NOMO-1 (cell line): Measurements from ENCODE around the gene NACA.
"Not testable (repeated sequence)": the region's sequence is repeated elsewhere in the genome, so short reads cannot be mapped to it uniquely, and the experiment has no call there.

ENCODE experiments used
- DNase-seq, 2 experiments: peaks; one replicate each; lab custom pipeline; 2025; ENCODE audit not compliant: unreplicated experiment in 2 of 2; lab: John Stamatoyannopoulos, UW

Gene NACA

DNA sequence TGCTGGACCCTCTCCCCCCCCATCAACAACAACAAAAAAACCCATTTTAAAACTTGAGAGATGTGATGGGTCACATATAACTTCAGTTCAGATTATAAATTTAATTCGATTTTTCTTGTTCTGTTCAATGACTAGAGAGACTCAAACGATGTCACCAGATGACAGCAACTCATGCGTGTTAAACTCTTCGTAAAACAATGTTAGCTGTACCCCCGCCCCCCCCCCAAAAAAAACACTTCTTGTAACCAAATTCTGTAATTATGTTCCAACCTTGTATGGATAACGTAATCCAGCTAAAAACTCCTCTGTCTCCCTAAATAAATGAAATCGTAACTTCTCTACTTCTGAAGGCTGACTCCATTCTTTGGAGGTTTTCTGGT, 614 bp upstream of the NACA start:
- no peak for DNase-seq

DNA sequence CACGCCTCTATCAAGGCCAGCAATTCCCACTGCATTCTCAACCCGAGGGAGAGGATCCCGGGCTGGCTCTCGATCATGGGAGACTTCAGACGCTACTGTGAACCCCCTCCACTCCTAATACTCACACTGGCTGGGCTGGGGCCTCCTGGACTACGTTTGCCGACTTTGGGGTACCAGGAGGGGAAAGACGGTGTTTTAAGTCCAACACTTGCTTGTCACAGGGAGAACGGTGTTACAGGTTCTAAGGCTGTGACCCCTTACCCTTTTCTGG, 463 bp downstream of the NACA start:
- DNase-seq, result no peak

DNA sequence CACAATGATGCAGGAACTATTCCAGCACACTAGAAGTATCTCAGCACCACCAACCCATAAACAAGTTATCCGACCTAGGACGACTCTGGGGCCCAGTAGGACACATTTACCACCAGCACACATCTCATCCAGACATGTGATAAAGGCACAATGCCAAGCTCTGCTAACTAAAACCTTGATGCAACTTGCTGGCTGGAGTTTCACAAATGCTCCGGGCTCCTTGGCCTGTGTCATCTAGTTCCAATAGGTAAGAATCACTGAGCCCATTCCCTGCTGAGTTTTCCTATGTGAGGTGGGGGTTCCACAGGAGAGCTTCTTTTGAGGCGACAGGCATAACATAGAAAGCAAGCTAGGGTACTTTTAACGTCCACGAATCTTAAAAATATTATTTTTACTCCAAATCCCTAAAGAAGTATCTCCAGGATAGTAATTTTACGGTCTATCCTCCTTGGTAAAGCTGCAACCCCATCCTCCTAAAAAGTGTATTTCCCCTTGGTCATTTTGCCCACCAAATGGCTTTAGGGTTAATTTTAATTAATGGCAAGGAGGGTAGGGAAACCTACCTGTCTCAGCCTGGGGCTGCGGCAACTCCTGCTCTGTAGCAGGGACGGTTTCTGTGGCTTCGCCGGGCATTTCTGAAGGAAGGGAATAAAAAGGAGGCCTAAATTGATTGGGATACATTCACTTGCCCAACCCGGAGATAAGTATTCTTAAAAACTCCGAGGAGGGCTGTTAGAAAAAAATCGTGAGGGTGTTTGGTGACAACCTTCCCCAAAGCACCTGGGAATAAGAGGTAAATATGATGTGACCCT, 1.0 kb downstream of the NACA start:
- no peak for DNase-seq

DNA sequence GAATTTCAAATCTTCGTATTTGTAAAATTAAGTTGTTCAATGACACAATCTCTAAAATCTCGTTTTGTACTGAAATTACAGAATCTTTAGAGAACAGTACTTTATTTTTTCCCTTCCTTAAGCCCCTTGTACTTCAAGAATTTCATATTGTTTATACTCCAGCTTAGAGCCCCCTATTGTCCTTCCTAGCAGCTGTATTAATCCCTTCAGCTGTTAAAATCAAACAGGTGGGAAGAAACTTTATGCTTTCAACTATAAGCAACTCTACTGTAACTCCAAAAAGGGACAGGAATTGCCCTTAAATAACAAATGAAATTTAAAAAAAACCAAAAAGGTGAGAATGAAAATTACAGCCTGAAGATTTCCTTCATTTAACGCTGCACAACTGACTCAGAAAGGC, 1.7 kb downstream of the NACA start:
- no peak for DNase-seq

DNA sequence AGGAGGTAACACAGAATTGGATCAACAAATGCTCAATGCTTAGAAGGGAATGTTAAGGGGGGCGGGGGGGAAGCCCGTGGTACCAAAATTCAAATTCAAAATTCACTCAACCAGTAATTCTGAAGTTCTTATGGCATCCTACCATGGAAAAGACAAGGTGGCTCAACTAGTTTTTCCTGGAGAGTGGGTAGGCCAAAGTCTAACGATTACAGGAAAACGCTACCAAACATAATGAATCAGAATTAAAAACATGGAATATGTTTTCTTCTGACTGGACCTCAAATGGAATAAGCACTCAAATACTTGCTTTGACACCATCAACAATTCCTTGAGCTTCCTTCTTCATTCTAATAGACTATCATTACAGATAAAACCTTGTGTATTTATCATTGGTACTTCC, 2.3 kb downstream of the NACA start:
- peak in 1 of 2 experiments; percentile 19 for DNase-seq

DNA sequence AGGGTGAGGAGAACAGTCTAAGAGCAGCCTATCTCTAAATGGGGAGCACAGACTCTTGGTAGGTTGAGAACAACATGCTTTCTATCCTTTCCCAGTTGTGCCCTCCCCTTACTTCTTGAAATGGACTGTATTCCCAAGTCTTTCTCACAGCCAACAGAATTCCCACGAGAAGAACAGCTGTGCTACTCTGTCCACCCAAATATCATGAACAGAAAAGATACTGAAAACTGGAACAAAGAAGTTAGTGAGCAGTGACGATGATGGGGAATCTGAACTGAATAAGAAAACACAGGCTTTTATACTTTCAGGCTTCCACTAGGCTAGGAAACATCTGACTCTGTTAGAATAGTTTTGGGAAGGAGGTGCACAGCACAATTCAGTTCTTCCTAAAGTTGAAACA, 3.4 kb downstream of the NACA start:
- DNase-seq, result no peak

DNA sequence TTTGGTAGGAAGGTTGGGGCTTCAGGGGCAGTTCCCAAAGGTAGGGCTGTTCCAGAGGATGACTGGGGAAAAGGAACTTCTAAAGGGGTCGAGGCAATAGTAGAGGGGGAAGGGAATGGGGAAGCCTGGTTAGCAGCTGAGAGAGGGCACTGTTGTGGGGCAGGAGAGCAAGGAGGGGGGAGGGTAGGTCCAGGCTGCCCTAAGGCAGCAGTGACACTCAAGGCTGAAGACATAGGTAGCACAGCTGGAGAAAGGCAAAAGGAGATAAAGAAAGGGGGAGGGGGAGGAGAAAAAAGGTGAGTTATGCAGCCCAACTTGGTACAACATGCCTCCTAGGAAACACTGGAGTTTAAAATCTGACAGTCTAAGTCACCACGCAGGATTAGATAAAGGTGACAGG, 3.9 kb downstream of the NACA start:
- peak in 1 of 2 experiments; percentile 46 for DNase-seq

DNA sequence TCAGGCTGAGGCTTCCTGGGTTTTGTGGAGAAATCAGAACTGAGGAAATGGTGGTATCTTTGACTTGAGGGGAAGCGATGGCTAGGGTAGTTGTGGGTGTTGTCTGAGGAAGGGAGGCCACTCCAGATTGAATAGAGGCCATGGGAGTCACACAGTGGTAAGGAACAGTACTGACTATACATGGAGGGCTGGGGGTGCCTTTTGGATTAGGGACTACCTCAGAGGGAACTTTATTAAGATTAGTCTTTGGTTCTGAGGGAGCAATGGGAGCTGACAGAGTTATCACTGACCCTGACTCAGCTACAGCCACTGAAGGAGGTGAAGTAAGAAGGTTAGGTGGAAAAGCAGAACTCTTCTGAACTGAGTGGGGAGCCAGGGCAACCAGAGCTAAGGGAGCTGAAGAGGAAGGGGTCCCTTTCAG, 4.4 kb downstream of the NACA start:
- DNase-seq, result peak; percentile 46 to 65

DNA sequence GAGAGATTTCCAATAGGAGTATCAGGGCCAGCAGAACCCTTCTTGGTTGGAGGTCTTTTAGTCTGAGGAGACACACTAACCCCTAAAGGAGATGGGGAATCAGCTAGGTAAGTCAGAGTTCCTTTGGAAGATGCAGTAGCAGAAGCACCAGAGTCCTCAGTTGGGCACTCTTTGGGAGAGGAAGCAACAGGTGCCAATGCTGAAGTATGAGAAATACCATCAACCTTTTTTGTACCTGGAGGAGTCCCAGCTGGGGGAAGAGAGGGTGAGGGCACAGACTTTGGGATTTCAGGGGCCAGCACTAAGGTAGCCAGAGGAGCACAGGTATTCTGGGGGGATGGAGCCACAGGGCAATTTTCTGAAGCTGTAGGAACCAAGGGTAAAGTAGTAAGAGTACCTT, 6.0 kb downstream of the NACA start:
- DNase-seq, result no peak

DNA sequence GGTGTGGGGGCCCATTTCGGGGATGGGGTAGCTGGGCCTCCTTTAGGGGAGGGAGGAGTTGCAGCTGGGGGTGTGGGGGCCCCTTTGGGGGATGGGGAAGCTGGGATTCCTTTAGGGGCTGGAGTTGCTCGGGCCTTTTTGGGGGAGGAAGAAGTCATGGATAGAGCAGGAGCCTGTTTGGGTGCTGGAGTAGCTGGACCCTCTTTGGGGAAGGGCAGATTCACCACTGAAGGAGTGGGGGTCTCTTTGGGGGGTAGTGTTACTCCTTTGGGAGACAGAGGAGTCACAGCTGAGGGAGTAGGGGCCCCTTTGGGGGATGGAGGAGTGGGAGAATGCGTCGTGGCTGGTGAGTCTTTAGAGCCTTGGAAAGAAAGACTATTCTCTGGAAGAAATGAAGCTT, 6.5 kb downstream of the NACA start:
- DNase-seq, result no peak

DNA sequence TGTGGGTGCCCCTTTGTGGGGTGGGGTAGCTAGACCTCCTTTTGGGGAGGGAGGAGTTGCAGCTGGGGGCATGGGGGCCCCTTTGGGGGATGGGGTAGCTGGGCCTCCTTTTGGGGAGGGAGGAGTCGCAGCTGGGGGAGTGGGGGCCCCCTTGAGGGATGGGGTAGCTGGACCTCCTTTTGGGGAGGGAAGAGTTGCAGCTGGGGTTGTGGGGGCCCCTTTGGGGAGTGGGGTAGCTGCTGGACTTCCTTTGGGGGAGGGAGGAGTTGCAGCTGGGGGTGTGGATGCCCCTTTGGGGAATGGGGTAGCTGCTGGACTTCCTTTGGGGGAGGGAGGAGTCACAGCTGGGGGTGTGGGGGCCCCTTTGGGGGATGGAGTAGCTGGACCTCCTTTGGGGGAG, 7.0 kb downstream of the NACA start:
- no peak for DNase-seq

DNA sequence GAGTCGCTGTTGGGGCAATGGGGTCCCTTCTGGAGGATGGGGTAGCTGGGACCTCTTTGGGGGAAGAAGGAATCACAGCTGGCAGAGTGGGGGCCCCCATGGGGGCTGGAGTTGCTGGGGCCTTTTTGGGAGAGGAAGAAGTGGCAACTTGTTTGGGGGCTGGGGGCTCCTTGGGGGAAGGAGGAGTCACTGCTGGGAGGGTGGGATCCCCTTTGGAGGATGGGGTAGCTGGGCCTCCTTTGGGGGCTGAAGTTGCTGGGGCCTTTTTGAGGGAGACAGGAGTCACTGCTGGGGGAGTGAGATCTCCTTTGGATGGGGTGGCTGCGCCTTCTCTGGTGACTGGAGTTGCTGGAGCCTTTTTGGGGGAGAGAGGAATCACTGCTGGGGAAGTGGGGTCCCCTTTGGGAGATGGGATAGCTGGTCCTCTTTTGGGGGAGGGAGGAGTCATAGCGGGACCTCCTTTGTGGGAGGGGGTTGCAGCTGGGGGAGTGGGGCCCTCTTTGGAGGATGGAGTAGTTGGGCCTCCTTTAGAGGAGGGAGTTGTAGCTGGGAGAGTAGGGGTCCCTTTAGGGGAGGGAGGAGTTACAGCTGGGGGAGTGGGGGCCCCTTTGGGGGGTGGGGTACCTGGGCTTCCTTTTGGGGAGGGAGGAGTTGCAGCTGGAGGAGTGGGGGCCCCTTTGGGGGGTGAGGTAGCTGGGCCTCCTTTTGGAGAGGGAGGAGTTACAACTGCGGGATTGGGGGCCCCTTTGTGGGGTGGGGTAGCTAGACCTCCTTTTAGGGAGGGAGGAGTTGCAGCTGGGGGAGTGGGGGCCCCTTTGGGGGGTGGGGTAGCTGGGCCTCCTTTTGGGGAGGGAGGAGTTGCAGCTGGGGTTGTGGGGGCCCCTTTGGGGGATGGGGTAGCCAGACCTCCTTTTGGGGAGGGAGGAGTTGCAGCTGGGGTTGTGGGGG, 7.9 kb downstream of the NACA start:
- DNase-seq, result no peak

DNA sequence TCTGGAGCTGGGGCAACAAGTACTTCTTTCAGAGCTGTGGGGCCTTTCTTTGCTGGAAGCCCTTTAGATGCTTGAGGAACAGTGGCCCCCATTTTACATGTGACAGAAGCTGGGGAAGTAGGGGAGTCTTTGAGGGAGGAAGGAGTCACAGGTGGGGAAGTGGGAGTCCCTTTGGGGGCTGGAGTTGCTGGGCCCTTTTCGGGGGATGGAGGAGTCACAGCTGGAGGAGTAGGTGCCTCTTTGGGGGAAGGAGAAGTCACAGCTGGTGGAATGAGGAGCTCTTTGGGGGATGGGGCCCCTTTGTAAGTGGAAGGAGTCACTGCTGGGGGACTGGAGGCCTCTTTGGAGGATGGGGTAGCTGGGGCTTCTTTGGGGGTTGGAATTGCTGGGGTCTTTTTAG, 8.6 kb downstream of the NACA start:
- no peak for DNase-seq

DNA sequence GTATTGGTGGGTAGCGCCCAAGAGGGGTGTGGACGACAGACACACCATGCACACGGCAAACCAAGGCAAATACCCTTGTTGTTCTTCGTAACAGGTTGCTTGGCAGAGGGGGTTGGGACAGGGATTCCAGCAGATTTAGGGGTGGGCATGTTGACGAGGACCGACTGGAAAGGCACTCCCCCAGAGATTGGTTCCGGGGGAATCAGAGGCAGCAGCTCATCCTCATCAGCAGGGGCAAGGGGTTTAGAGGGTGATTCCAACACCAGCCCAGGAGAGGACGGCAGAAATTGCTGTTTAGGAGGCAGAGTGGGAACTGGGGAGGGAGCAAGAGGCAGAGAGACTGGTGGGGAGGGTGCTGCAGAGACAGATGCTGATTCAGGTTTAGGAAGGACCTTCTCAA, 9.3 kb downstream of the NACA start:
- DNase-seq, result no peak

DNA sequence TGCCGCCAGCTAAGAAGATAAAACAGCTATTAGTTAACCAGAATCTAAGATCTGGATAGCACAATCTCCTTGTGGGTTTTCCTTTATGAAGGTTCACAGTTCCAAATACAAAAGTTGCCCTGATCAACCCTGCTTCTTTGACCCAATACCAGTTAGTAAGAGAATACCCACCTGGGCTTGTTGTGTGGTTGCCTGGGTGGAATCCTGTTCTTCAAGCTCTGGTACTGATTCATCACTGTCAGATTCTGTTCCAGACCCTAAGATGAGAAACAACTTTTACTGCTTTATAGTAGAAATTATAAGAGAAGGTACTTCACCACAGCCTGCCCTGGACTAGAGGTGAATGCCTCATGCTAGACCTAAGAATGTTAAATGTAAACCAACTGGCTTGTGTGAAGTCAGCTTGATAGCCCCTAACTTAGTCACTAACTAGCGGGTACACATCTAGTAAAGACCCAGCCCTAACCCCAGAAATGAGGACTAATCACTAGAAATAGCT, 10.6 kb downstream of the NACA start:
- DNase-seq, result no peak

DNA sequence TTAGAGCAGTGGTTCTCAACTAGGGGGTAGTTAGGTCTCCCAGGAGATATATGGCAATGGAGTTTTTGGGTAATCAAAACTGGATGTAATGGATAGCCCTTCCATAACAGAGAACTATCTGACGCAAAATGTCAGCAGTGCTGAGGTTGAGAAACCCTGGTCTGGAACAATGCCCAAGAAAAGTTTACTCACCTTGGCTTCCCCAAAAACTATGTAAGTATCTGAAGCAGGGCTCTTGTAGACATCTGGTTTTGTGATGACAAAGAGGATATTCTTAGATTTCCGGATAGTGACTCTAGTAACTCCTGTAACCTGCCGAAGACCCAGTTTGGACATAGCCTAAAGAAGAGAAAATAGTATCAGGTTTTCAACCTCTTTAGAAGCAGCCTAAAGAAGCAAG, 11.8 kb downstream of the NACA start:
- no peak for DNase-seq

DNA sequence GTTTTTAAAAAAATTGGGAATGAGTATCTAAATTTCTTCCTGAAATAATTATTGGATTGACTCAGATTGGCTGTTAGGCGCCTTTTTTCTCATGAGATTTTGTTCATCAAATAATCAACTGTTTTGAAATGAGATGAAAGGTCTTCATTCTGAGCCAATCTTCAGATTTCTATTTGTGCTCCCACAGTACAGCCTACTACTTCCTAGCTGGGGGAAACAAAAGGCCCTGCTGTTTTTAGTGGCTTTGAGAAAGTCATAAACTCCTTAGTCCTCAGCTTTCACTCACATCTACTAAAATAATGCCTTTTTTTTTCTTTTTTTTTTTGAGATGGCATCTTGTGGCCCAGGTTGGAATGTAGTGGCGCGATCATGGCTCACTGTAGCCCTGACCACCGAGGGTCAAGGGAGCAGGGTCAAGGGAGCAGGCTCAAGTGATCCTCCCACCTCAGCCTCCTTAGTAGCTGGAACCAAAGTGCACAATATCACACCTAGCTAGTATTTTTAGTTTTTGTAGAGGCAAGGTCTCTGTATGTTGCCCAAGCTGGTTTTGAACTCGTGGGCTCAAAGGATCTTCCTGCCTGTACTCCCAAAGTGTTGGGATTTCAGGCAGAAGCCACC, 15.2 kb downstream of the NACA start:
- DNase-seq, result no peak

DNA sequence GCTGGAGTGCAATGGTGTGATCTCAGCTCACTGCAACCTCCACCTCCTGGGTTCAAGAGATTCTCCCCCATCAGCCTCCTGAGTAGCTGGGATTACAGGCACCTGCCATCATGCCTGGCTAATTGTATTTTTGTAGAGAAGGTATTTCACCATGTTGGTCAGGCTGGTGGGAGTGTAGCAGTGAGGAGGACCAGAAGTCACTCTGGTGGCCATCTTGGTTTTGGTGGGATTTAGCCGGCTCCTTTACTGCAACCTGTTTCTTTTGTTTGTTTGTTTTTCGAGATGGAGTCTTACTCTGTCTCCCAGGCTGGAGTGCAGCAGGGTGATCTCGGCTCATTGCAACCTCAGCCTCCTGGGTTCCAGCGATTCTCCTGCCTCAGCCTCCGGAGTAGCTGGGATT, 20.6 kb downstream of the NACA start:
- not testable (repeated sequence) for DNase-seq

DNA sequence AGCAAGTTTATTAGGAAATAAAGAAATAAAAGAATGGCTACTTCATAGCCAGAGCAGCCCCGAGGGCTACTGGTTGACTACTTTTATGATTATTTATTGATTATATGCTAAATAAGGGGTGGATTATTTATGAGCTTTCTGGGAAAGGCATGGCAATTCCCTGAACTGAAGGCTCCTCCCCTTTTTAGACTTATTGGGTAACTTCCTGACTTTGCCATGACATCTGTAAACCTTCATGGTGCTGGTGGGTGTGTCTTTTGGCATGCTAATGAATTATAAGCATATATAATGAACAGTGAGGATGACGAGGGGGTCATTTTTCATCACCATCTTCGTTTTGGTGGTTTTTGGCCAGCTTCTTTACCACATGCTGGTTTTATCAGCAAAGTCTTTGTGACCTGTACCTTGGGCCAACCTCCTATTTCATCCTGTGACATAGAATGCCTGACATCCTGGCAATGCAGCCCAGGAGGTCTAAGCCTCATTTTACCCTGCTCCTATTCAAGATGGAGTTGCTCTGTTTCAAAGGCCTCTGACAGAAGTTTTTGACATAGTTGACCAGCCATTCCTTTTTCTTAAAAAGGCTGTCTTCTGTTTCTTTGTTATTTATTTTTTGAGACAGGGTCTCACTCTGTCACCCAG, 26.0 kb downstream of the NACA start:
- DNase-seq, result peak; percentile 29 to 46

DNA sequence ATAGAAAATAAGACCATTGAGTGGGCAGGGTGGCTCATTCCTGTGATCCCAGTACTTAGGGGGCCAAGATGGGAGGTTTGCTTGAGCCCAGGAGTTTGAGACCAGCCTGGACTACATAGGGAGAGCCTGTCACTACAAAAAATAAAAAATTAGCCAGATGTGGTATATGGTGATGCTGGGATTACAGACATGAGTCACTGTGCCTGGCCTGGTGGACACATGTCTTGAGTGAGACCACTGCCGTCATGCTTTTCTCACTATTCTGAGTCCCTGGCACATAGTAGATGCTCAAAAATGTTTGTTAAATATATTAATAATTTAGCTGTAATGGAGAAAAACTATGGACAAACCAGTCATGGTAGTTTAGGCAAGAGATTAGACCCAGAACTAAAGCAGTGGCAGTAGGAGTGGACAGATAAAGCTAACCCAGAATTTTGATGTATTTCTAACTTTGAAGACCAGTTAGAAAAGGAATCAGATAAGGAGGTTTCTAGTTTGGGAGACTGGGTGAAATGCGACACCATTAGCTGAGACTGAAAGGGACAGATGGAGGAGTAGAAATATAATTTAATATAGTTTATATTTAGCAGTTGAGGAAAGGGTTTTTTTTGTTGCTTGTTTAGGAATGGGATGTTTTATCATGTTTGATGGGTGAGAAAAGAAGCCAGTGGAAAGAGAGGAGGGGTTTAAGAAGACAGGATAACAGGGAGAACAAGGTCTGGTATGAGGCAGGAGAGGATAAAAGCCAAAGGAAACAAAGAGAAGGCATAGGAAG, 29.6 kb downstream of the NACA start:
- DNase-seq, result no peak
